ENCODE results near the gene CPAMD8. TPM values are rescaled to one million over a fixed set of nuclear protein-coding genes. Genes with fewer than 3 reads are reported as not detected.

The CPAMD8 gene
- total RNA-seq, 1 experiment from 2014 or later: 0.20 TPM

DNA sequence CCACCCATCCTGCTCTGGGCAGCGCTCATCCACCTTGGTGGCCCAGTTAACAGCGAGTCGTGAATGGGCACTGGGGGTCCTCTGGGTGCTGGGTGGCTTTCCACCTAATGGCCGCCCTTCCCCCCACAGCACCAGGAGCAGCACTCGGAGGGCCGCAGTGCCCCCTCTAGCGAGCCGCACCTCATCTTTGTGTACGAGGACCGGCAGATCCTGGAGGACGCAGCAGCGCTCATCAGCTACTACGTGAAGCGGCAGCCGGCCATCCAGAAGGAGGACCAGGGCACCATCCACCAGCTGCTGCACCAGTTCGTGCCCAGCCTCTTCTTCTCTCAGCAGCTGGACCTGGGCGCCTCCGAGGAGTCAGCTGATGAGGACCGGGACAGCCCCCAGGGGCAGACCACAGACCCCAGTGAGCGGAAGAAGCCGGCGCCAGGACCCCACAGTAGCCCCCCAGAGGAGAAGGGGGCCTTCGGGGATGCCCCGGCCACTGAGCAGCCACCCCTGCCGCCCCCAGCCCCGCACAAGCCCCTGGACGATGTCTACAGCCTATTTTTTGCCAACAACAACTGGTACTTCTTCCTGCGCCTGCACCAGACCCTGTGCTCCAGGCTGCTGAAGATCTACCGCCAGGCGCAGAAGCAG lies 157.2 kb downstream of the CPAMD8 start:
- Histone ChIP-seq H3K27ac (ENCODE audit: low read depth, low read length) (no peak overlapping the region), H2AFZ (ENCODE audit: low read depth, low read length, poor library complexity, severe bottlenecking) (no peak overlapping the region), H3K4me1 (ENCODE audit: control insufficient read depth in 1 of 2, insufficient read depth in 2 of 2, low read length in 2 of 2) (no peaks in the 10 kb centered on the region), H3K9me2 (ENCODE audit: insufficient read depth) (no peaks in the 10 kb centered on the region), H3K79me2 (ENCODE audit: insufficient read depth, low read length) (peaks cover 9% of the 10 kb centered on the region), H3K36me3 (ENCODE audit: control insufficient read depth in 1 of 2, insufficient read depth in 2 of 2, low read length in 2 of 2) (peaks cover 19 to 29% of the 10 kb centered on the region in 2 experiments; a peak in 3 of 4 replicates), H3K4me2 (ENCODE audit: low read length) (no peak overlapping the region), H3K9ac (ENCODE audit: low read length) (no peak overlapping the region), H4K20me1 (ENCODE audit: insufficient read depth) (no peaks in the 10 kb centered on the region), H3K9me3 (ENCODE audit: control insufficient read depth in 1 of 2, insufficient read depth in 1 of 2, low read depth in 1 of 2, low read length in 2 of 2) (no peaks in the 10 kb centered on the region), H3K27me3 (ENCODE audit: insufficient read depth, low read length) (no peaks in the 10 kb centered on the region), H3K4me3 (replicated peaks in 1 of 2; ENCODE audit: low read depth in 1 of 2, low read length in 2 of 2) (no peak overlapping the region)
- DNase-seq (ENCODE audit: low read depth, low spot score): no peak
- TF ChIP-seq YY1 (IDR thresholded peaks at IDR 0.05; ENCODE audit: extremely low read depth, insufficient replicate concordance, low read depth, low read length) (no peak), RAD21 (IDR thresholded peaks at IDR 0.05; ENCODE audit: low read depth) (no peak), JUND (IDR thresholded peaks at IDR 0.05) (no peak), POLR2AphosphoS5 (IDR thresholded peaks at IDR 0.05; ENCODE audit: low read depth, low read length) (no peak), ZNF274 (IDR thresholded peaks at IDR 0.05; ENCODE audit: low read depth, low read length) (no peak), ZFX (IDR thresholded peaks at IDR 0.05) (no peak), EZH2phosphoT487 (IDR thresholded peaks at IDR 0.05; ENCODE audit: borderline replicate concordance) (no peak), FOSL1 (IDR thresholded peaks at IDR 0.05; ENCODE audit: low read depth) (no peak), SRF (IDR thresholded peaks at IDR 0.05; ENCODE audit: low read depth) (no peak), ELF1 (IDR thresholded peaks at IDR 0.05; ENCODE audit: borderline replicate concordance, low read depth) (no peak), EGR1 (IDR thresholded peaks at IDR 0.05; ENCODE audit: low read depth) (no peak), POLR2A (IDR thresholded peaks at IDR 0.05; ENCODE audit: borderline replicate concordance, extremely low read depth, insufficient read depth, insufficient read length) (no peak), SP1 (IDR thresholded peaks at IDR 0.05; ENCODE audit: low read depth) (no peak), CEBPB (IDR thresholded peaks at IDR 0.05; ENCODE audit: low read depth) (no peak), EZH2 (IDR thresholded peaks at IDR 0.05) (no peak)
- TF ChIP-seq, protein P1, sequence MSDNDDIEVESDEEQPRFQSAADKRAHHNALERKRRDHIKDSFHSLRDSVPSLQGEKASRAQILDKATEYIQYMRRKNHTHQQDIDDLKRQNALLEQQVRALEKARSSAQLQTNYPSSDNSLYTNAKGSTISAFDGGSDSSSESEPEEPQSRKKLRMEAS (IDR thresholded peaks at IDR 0.05): no peak
- TF ChIP-seq, protein P2, sequence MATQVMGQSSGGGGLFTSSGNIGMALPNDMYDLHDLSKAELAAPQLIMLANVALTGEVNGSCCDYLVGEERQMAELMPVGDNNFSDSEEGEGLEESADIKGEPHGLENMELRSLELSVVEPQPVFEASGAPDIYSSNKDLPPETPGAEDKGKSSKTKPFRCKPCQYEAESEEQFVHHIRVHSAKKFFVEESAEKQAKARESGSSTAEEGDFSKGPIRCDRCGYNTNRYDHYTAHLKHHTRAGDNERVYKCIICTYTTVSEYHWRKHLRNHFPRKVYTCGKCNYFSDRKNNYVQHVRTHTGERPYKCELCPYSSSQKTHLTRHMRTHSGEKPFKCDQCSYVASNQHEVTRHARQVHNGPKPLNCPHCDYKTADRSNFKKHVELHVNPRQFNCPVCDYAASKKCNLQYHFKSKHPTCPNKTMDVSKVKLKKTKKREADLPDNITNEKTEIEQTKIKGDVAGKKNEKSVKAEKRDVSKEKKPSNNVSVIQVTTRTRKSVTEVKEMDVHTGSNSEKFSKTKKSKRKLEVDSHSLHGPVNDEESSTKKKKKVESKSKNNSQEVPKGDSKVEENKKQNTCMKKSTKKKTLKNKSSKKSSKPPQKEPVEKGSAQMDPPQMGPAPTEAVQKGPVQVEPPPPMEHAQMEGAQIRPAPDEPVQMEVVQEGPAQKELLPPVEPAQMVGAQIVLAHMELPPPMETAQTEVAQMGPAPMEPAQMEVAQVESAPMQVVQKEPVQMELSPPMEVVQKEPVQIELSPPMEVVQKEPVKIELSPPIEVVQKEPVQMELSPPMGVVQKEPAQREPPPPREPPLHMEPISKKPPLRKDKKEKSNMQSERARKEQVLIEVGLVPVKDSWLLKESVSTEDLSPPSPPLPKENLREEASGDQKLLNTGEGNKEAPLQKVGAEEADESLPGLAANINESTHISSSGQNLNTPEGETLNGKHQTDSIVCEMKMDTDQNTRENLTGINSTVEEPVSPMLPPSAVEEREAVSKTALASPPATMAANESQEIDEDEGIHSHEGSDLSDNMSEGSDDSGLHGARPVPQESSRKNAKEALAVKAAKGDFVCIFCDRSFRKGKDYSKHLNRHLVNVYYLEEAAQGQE (IDR thresholded peaks at IDR 0.05; ENCODE audit: low read depth): no peak
- intact Hi-C loops (cut with micrococcal nuclease): no loop called here
- POLR2A ChIA-PET: no interaction called here
- RAD21 ChIA-PET (ENCODE audit: low non-redundant PET in 1 of 2, low total read pairs in 2 of 2, uncharacterized antibody in 2 of 2, unreplicated experiment in 2 of 2): no interaction called here
- CTCF ChIA-PET: no interaction called here
- no peak for ATAC-seq
- BruUV-seq (replicated peaks): no TSS peak
